ENCODE measurements around the gene PVALB. TPM values are rescaled to one million over a fixed set of nuclear protein-coding genes. Genes with fewer than 3 reads are reported as not detected.

PVALB gene
- total and polyA plus RNA-seq, 4 donors, result 0.56 to 3.4 (median 1.1) TPM

- Histone ChIP-seq H3K9ac (ENCODE audit: low read depth in 1 of 2, low read length in 2 of 2) (no peak overlapping the region), H3K9me3 (ENCODE audit: control insufficient read depth in 4 of 4, low read length in 3 of 4) (no peaks in the 10 kb centered on the region), H3K4me1 (ENCODE audit: control insufficient read depth in 4 of 4, insufficient read depth in 4 of 4, low read length in 3 of 4) (no peaks in the 10 kb centered on the region), H3K4me3 (ENCODE audit: low read depth in 1 of 3, low read length in 3 of 3) (no peak overlapping the region), H3K36me3 (ENCODE audit: control insufficient read depth in 4 of 4, insufficient read depth in 3 of 4, low read depth in 1 of 4, low read length in 3 of 4) (no peaks in the 10 kb centered on the region), H3K27me3 (ENCODE audit: control insufficient read depth in 4 of 4, insufficient read depth in 4 of 4, low read length in 3 of 4) (peaks cover 0 to 5% (median 0%) of the 10 kb centered on the region in 4 donors), H3K27ac (ENCODE audit: low read depth in 1 of 2, low read length in 2 of 2) (no peak overlapping the region)
- no peak for DNase-seq (ENCODE audit: low spot score)
- TF ChIP-seq GABPA (IDR thresholded peaks at IDR 0.05 in 1 of 2, conservative IDR thresholded peaks at IDR 0.05 in 1 of 2), result no peak
- no peak for TF ChIP-seq TAF1 (conservative IDR thresholded peaks at IDR 0.05)
- no peak for TF ChIP-seq FOXA1 (IDR thresholded peaks at IDR 0.05)
- no peak for TF ChIP-seq CTCF (IDR thresholded peaks at IDR 0.05; ENCODE audit: low read depth, low read length, missing input control)
- no peak for TF ChIP-seq YY1 (IDR thresholded peaks at IDR 0.05)
- TF ChIP-seq EGR1 (IDR thresholded peaks at IDR 0.05; ENCODE audit: low read depth in 2 of 2), result no peak
- no peak for TF ChIP-seq JUND (IDR thresholded peaks at IDR 0.05)
- no peak for TF ChIP-seq SP1 (IDR thresholded peaks at IDR 0.05)
- no peak for TF ChIP-seq REST (IDR thresholded peaks at IDR 0.05)
- TF ChIP-seq RAD21 (IDR thresholded peaks at IDR 0.05), result no peak
- no peak for TF ChIP-seq ATF3 (IDR thresholded peaks at IDR 0.05)
- TF ChIP-seq HNF4G (IDR thresholded peaks at IDR 0.05), result no peak
- no peak for TF ChIP-seq ZBTB33 (IDR thresholded peaks at IDR 0.05)
- 79% methylated on average over 6 of the region's 6 CpGs for WGBS
Observed at GRCh38 chr22:36809351-36809750, 7.5 kb downstream of the PVALB start.

GRCh38 chr22:36808721-36809344, 8.0 kb downstream of the PVALB start:
- TF ChIP-seq EGR1 (IDR thresholded peaks at IDR 0.05; ENCODE audit: low read depth in 2 of 2), result no peak
- TF ChIP-seq HNF4G (IDR thresholded peaks at IDR 0.05), result no peak
- TF ChIP-seq REST (IDR thresholded peaks at IDR 0.05), result no peak
- TF ChIP-seq CTCF (IDR thresholded peaks at IDR 0.05; ENCODE audit: low read depth, low read length, missing input control), result no peak
- no peak for TF ChIP-seq RAD21 (IDR thresholded peaks at IDR 0.05)
- TF ChIP-seq RXRA (IDR thresholded peaks at IDR 0.05), result no peak
- no peak for TF ChIP-seq ATF3 (IDR thresholded peaks at IDR 0.05)
- TF ChIP-seq FOXA2 (IDR thresholded peaks at IDR 0.05), result no peak
- TF ChIP-seq JUND (IDR thresholded peaks at IDR 0.05), result no peak
- no peak for TF ChIP-seq FOXA1 (IDR thresholded peaks at IDR 0.05)
- TF ChIP-seq TAF1 (conservative IDR thresholded peaks at IDR 0.05), result no peak
- 60% methylated on average over 1 of the region's 1 CpG for WGBS

More at GRCh38 chr22:36808721-36809344, 8.0 kb downstream of the PVALB start:
- Histone ChIP-seq H3K4me3 (ENCODE audit: low read depth in 1 of 3, low read length in 3 of 3) (no peak overlapping the region), H3K36me3 (ENCODE audit: control insufficient read depth in 4 of 4, insufficient read depth in 3 of 4, low read depth in 1 of 4, low read length in 3 of 4) (no peaks in the 10 kb centered on the region), H3K4me1 (ENCODE audit: control insufficient read depth in 4 of 4, insufficient read depth in 4 of 4, low read length in 3 of 4) (no peaks in the 10 kb centered on the region), H3K27me3 (ENCODE audit: control insufficient read depth in 4 of 4, insufficient read depth in 4 of 4, low read length in 3 of 4) (peaks cover 0 to 5% (median 0%) of the 10 kb centered on the region in 4 donors), H3K9ac (ENCODE audit: low read depth in 1 of 2, low read length in 2 of 2) (no peak overlapping the region), H3K9me3 (ENCODE audit: control insufficient read depth in 4 of 4, low read length in 3 of 4) (no peaks in the 10 kb centered on the region), H3K27ac (ENCODE audit: low read depth in 1 of 2, low read length in 2 of 2) (no peak overlapping the region)
- no peak for DNase-seq (ENCODE audit: low spot score)

Measured in liver (tissue), 9 donors.